Adrenal gland (tissue), 5 donors: ENCODE results near the gene SMARCD3.

ENCODE experiments used
- POLR2A ChIP-seq, 2 donors: fragments of 450-650 bp; IDR thresholded peaks; one replicate each; pipeline ENCODE4 v1.6.1; 2017; ENCODE audit warnings: antibody characterized with exemption in 2 of 2, mild to moderate bottlenecking in 2 of 2, moderate library complexity in 1 of 2
- TF ChIP-seq, protein P1 (sequence below), 6 experiments: fragments of 450-650 bp in 4 of 6; fragments of 200-600 bp in 2 of 6; sonication (generic) in 1 of 6; IDR thresholded peaks; 1 replicate in 5 of 6; 2 replicates in 1 of 6; pipeline versions ENCODE4 v1.5.1 to v1.8.0; 2016 to 2021; ENCODE audit warnings: antibody characterized with exemption in 6 of 6, mild to moderate bottlenecking in 2 of 6, moderate library complexity in 1 of 6
- donor health status: DM: no; HTN: no; CAD: no.

DNA sequence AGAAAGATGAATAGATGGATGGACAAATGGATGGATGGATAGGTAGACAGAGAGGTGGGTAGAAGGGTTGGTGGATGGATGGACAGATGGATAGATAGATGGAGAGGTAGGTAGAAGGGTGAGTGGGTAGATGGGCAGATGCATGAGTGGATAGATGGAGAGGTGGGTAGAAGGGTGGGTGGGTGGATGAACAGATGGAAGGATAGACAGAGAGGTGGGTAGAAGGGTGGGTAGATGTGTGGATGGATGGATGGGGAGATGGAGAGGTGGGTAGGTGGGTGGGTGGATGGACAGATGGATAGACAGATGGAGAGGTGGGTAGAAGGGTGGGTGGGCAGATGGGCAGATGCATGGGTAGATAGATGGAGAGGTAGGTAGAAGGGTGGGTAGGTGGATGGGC lies 50.6 kb downstream of the SMARCD3 start:
- TF ChIP-seq, protein P1, sequence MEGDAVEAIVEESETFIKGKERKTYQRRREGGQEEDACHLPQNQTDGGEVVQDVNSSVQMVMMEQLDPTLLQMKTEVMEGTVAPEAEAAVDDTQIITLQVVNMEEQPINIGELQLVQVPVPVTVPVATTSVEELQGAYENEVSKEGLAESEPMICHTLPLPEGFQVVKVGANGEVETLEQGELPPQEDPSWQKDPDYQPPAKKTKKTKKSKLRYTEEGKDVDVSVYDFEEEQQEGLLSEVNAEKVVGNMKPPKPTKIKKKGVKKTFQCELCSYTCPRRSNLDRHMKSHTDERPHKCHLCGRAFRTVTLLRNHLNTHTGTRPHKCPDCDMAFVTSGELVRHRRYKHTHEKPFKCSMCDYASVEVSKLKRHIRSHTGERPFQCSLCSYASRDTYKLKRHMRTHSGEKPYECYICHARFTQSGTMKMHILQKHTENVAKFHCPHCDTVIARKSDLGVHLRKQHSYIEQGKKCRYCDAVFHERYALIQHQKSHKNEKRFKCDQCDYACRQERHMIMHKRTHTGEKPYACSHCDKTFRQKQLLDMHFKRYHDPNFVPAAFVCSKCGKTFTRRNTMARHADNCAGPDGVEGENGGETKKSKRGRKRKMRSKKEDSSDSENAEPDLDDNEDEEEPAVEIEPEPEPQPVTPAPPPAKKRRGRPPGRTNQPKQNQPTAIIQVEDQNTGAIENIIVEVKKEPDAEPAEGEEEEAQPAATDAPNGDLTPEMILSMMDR (IDR thresholded peaks at IDR 0.05), result no peak
- TF ChIP-seq POLR2A (IDR thresholded peaks at IDR 0.05), result no peak
